CD4-positive, alpha-beta T cell treated with Interleukin-12 subunit alpha and Interleukin-12 subunit beta, for 1 hour (primary cell): Measurements from ENCODE around the gene CCDC117.

Source experiments
- DNase-seq: peaks from one replicate; pipeline ENCODE4 v3.0.0-alpha.2; 2020

The CCDC117 gene

DNA sequence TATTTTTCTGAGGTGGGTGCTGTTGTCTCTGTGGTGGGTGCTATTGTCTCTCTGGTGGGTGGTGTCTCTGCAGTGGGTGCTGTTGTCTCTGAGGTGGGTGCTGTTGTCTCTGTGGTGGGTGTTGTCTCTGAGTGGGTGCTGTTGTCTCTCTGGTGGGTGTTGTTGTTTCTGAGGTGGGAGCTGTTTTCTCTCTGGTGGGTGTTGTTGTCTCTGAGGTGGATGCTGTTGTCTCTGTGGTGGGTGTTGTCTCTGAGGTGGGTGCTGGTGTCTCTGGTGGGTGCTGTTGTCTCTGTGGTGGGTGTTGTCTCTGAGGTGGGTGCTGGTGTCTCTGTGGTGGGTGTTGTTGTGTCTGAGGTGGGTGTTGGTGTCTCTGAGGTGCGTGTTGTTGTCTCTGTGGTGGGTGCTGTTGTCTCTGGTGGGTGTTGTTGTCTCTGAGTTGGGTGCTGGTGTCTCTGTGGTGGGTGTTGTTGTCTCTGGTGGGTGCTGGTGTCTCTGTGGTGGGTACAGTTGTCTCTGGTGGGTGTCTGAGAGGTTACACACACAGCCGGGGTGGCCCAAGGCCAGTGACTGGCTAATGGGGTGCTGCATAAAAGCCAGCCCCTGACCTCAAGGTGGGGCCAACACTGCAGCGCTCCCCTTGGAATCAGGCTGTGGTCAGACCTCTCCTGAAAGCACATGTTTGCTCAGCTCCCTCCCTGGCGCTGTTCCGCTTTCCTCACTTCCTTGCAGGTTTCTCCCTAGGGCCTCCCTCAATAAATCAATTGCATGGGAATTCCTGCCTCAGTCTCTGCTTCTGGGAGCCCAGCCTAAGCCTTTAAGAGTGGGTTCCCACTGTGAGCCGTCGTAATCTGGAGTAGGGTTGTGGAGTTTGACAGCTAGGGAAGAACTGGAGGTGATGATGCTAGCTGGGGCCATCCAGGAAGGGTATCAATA lies 58.9 kb downstream of the CCDC117 start:
- DNase-seq: no peak

DNA sequence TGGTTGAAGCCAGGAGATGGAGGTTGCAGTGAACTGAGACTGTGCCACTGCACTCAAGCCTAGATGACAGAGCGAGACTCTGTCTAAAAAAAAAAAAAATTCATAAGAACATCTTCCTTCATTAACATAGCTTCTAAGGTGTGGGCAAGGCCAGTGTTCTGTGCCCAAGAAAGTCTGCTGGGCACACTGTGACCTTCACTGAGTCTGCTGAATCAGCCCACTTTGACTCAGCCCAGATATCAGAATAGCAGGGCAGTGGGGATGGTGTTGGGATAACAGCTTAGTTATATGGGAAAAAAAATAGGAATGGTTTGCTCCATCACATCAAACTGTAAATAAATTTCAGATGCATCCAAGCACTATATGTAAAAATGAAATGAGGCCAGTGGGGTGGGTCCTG lies 60.2 kb downstream of the CCDC117 start:
- no peak for DNase-seq

DNA sequence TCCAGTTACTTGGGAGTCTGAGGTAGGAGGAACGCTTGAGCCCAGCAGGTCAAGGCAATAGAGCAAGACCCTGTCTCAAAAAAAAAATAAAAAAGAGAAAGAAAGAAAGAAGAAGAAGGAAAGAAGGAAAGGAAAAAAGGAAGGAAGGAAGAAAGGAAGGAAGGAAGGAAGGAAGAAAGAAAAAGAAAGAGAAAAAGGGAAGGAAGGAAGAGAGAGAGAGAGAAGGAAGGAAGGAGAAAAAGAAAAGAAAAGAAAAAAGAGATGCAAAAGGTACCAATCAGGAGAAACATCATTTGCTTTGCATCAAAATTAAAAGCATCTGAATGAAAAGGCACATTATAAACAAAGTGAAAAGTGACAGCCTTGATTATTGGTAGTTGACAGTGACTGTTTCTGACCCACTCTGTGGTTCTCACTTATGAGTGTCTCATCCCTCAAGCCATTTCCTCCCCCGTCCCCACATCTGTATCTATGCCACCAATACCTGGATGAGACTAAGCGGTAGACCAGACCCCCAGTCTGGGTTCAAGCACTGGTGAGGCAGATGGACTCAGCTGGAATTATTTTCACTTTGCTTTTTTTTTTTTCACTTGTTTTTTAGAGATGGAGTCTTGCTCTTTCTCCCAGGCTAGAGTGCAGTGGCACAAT lies 60.9 kb downstream of the CCDC117 start:
- no peak for DNase-seq

DNA sequence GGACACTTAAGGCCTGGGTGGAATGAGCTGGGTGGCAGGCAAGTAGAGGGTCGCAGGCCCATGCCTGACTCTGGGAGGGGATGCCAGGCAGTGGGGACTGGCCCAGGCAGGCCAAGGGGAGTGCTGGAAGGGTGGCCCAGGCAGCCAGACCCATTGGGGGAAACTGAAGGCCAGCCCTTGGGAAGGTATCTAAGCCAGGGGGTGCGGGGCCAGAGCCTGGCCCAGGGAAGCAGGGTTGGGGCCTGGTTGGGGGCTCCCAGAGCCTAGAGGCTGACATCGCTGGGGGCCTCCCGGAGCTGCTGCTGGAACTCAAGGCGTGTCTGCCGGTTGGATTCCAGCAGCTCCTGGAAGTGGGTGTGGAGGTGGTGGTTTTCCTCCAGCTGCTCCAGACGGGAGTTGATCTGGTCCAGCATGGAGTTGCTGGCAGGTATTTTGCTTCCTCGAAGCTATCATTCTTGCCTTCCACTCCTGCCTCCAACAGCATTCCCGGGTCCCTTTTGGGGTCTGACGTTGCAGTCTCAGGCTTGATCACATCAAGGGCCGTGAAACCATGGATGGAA lies 63.2 kb downstream of the CCDC117 start:
- no peak for DNase-seq

DNA sequence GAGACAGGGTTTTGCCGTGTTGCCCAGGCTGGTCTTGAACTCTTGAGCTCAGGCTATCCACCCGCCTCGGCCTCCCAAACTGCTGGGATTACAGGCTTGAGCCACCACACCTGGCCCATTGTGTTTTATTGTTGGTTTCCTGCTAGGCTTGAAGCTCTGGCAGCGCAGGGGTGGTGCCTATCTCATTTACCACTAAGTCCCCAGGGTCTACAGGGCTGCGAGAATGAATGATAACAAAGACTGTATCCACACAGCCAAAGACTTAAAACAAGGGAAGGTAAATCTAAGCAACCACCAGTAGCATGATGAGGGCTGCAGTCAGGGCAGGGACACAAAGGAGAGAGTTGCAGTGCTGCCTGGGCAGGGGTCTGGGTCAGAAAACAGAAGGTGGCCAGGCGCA lies 65.1 kb downstream of the CCDC117 start:
- DNase-seq: no peak
